GM12878 (cell line): ENCODE results near the gene PARM1. TPM values are rescaled to one million over a fixed set of nuclear protein-coding genes. Genes with fewer than 3 reads are reported as not detected.
A peak's percentile ranks its signal among the peaks of the same experiment; 100 is the strongest.

Experiments
- ATAC-seq: fragments of 200-7000 bp; cut with Tn5 transposase; 3 replicates; pipeline ENCODE4 v1.9.1; 2020; ENCODE audit warnings: mild to moderate bottlenecking, moderate library complexity
- BruUV-seq: library from RNA; stranded (reverse); fragments of 400-500 nt; replicated peaks from 2 replicates; lab custom pipeline; 2021; lab: Mats Ljungman, UMichigan
- CTCF ChIA-PET: fragments of 300-600 bp; sonication (Branson Sonifier 250); formaldehyde crosslinking; extraction: SDS; loops from one replicate; lab custom pipeline; 2021; ENCODE audit warnings: inconsistent platforms; lab: Yijun Ruan, JAX
- POLR2A ChIA-PET: fragments of 350-600 bp; formaldehyde crosslinking; extraction: SDS; loops from one replicate; lab custom pipeline; 2021; ENCODE audit warnings: inconsistent platforms; lab: Charles Lee
- RAD21 ChIA-PET: fragments of 300-600 bp; sonication (Branson Sonifier 250); formaldehyde crosslinking; loops from one replicate; lab custom pipeline; 2023; ENCODE audit warnings: antibody characterized with exemption; ENCODE audit not compliant: unreplicated experiment; lab: Charles Lee
- SMC1A ChIA-PET: fragments of 300-600 bp; sonication (Branson Sonifier 250); formaldehyde crosslinking; loops from one replicate; lab custom pipeline; 2023; ENCODE audit not compliant: unreplicated experiment, uncharacterized antibody; lab: Charles Lee
- DNase-seq: peaks from one replicate; pipeline ENCODE4 v3.0.0-alpha.2; 2011; ENCODE audit warnings: low read depth, low spot score
- FAIRE-seq: peaks from 3 replicates; lab custom pipeline; 2011; peaks lifted over from hg19 to GRCh38; lab: Jason Lieb, UNC
- H2AFZ ChIP-seq: 2 replicates; pipeline ENCODE4 v1.6.0; 2011; ENCODE audit warnings: low read depth, low read length, control low read depth; ENCODE audit not compliant: control insufficient read depth
- H3K27ac ChIP-seq: 2 replicates; pipeline ENCODE4 v1.5.1; 2011; ENCODE audit warnings: control low read depth; ENCODE audit not compliant: control insufficient read depth, insufficient read depth
- H3K27me3 ChIP-seq, 2 experiments: replicated peaks in 1 of 2; 2 replicates each; pipeline versions ENCODE4 v1.6.0 to v1.6.1; 2011; ENCODE audit warnings: low read length in 1 of 2; ENCODE audit not compliant: control insufficient read depth in 2 of 2, insufficient read depth in 2 of 2
- H3K36me3 ChIP-seq, 2 experiments: 2 replicates each; pipeline ENCODE4 v1.5.1; 2011; ENCODE audit warnings: low read length in 1 of 2; ENCODE audit not compliant: control insufficient read depth in 2 of 2, insufficient read depth in 2 of 2
- H3K4me1 ChIP-seq: 2 replicates; pipeline ENCODE4 v1.6.1; 2011; ENCODE audit warnings: mild to moderate bottlenecking, low read length, moderate library complexity, mixed read lengths; ENCODE audit not compliant: control insufficient read depth, insufficient read depth
- H3K4me2 ChIP-seq: 2 replicates; pipeline ENCODE4 v1.6.0; 2011; ENCODE audit warnings: control low read depth; ENCODE audit not compliant: control insufficient read depth, insufficient read depth
- H3K4me3 ChIP-seq: fragments of 200-600 bp; sonication (generic); 2 replicates; pipeline ENCODE4 v1.5.1; 2016
- H3K79me2 ChIP-seq: 2 replicates; pipeline ENCODE4 v1.6.0; 2011; ENCODE audit warnings: low read length; ENCODE audit not compliant: control insufficient read depth, insufficient read depth
- H3K9ac ChIP-seq: 2 replicates; pipeline ENCODE4 v1.8.0; 2011; ENCODE audit warnings: low read length, control low read depth, mixed read lengths; ENCODE audit not compliant: control insufficient read depth, insufficient read depth
- H3K9me3 ChIP-seq: replicated peaks from 3 replicates; pipeline ENCODE4 v1.5.1; 2011; ENCODE audit warnings: mild to moderate bottlenecking, low read length; ENCODE audit not compliant: control insufficient read depth, insufficient read depth
- H4K20me1 ChIP-seq: 2 replicates; pipeline ENCODE4 v1.6.0; 2011; ENCODE audit not compliant: control insufficient read depth, insufficient read depth
- ATF2 ChIP-seq: IDR thresholded peaks from 2 replicates; pipeline ENCODE4 v1.6.1; 2012; ENCODE audit warnings: low read length, inconsistent platforms
- CEBPB ChIP-seq, 2 experiments: fragments of 150-350 bp in 1 of 2; IDR thresholded peaks; 2 replicates each; pipeline ENCODE4 v1.6.1; 2012 to 2014; ENCODE audit warnings: low read depth in 2 of 2, low read length in 2 of 2, borderline replicate concordance in 1 of 2, inconsistent platforms in 1 of 2
- CTCF ChIP-seq, 3 experiments: IDR thresholded peaks in 2 of 3; conservative IDR thresholded peaks in 1 of 3; 2 replicates each; pipeline ENCODE4 v1.5.1; 2011; ENCODE audit warnings: low read depth in 3 of 3, low read length in 3 of 3, mild to moderate bottlenecking in 3 of 3, control low read depth in 2 of 3, moderate library complexity in 2 of 3, inconsistent platforms in 1 of 3, mixed read lengths in 1 of 3; ENCODE audit not compliant: control insufficient read depth in 2 of 3, insufficient read depth in 1 of 3; ENCODE audit errors: extremely low read depth in 1 of 3
- NR2F1 ChIP-seq: fragments of 450-650 bp; conservative IDR thresholded peaks from 2 replicates; pipeline ENCODE4 v1.6.1; 2017; ENCODE audit warnings: mild to moderate bottlenecking
- PKNOX1 ChIP-seq: fragments of 450-650 bp; IDR thresholded peaks from 2 replicates; pipeline ENCODE4 v1.6.1; 2016; ENCODE audit warnings: mild to moderate bottlenecking
- SPI1 ChIP-seq: IDR thresholded peaks from 2 replicates; pipeline ENCODE4 v1.6.1; 2011; ENCODE audit warnings: low read depth, mild to moderate bottlenecking, low read length, moderate library complexity, borderline replicate concordance; ENCODE audit not compliant: insufficient read depth
- TAF1 ChIP-seq: IDR thresholded peaks from 2 replicates; pipeline ENCODE4 v1.6.1; 2011; ENCODE audit warnings: mild to moderate bottlenecking, low read depth, low read length, borderline replicate concordance
- YBX1 ChIP-seq: fragments of 450-650 bp; IDR thresholded peaks from 2 replicates; pipeline ENCODE4 v1.6.1; 2016; ENCODE audit warnings: antibody characterized with exemption
- ZBTB40 ChIP-seq: fragments of 450-650 bp; IDR thresholded peaks from 2 replicates; pipeline ENCODE4 v1.6.1; 2016; ENCODE audit warnings: mild to moderate bottlenecking, moderate library complexity, borderline replicate concordance
- ZNF217 ChIP-seq: fragments of 450-650 bp; IDR thresholded peaks from 2 replicates; pipeline ENCODE4 v1.6.1; 2017; ENCODE audit warnings: antibody characterized with exemption, mild to moderate bottlenecking
- ZNF24 ChIP-seq: fragments of 450-650 bp; IDR thresholded peaks from 2 replicates; pipeline ENCODE4 v1.6.1; 2017; ENCODE audit warnings: antibody characterized with exemption, mild to moderate bottlenecking
- ZZZ3 ChIP-seq: IDR thresholded peaks from 2 replicates; pipeline ENCODE4 v1.6.1; 2011; ENCODE audit warnings: low read depth; ENCODE audit not compliant: control insufficient read depth, insufficient read length
- WGBS: methylation state at CpG from one replicate; pipeline ENCODE4 v1.1.6; 2016; ENCODE audit warnings: low lambda C conversion rate; ENCODE audit not compliant: insufficient replicate concordance, insufficient coverage; ENCODE audit errors: missing lambda C conversion rate; 5-methylcytosine and 5-hydroxymethylcytosine counted together
- in situ Hi-C: fragments of 300-500 bp; cut with MboI; formaldehyde crosslinking; loops from 9 replicates; pipeline ENCODE4 v1.14.3; 2018; ENCODE audit warnings: mixed read lengths
- intact Hi-C: fragments of 100-400 bp; cut with micrococcal nuclease; formaldehyde crosslinking; loops from one replicate; pipeline ENCODE4 v1.14.2; 2022; ENCODE audit not compliant: unreplicated experiment
- polyA plus RNA-seq, 11 experiments: library from polyadenylated mRNA; depleted of rRNA in 4 of 11; unstranded in 6 of 11; stranded (reverse) in 5 of 11; fragments of >200 nt; fragmentation: Nextera tagmentation in 4 of 11; fragmentation: Illumina TruSeq in 1 of 11; extraction: Ambion mirVana in 4 of 11; extraction: Trizol in 1 of 11; gene quantifications; 1 replicate in 1 of 11; 2 replicates in 10 of 11; pipeline versions ENCODE4 v1.2.1 to v1.2.3, GENCODE V29; 2011 to 2016; ENCODE audit warnings: inconsistent platforms in 2 of 11, missing spikeins in 2 of 11, low read depth in 1 of 11
- total RNA-seq, 4 experiments: library from RNA; depleted of rRNA in 3 of 4; stranded (reverse); fragments of >200 nt in 3 of 4; fragmentation: Illumina TruSeq in 1 of 4; extraction: Trizol in 1 of 4; gene quantifications; 2 replicates each; pipeline versions ENCODE4 v1.2.1 to v1.2.3, GENCODE V29; 2013 to 2021

The PARM1 gene
- total and polyA plus RNA-seq, 10 of the 15 experiments (the other 5 are each of a cell fraction or from before 2014, with no cell fraction given): 13.9 to 56.2 (median 41.3) TPM

- peak overlapping the region; percentile 46; the same call in 1 of the 2 replicates for H3K27ac ChIP-seq
- RAD21 ChIA-PET: interaction anchor here (1.1 to 5.6 kb wide), 12 partner anchors 10 to 577 kb away, joined by 3 to 37 read pairs (median 7); no protein-coding TSS in a partner anchor
- POLR2A ChIA-PET: interaction anchor here (2.5 kb wide), 1 partner anchor 11 kb away, joined by 14 read pairs; no protein-coding TSS in a partner anchor
- CTCF ChIA-PET: interaction anchor here (0.6 to 5.5 kb wide), 12 partner anchors 10 to 776 kb away, joined by 3 to 56 read pairs (median 3); no protein-coding TSS in a partner anchor
- no TSS peak for BruUV-seq
- peaks cover 10% of the 10 kb centered on the region for H3K4me1 ChIP-seq
- peaks cover 6% of the 10 kb centered on the region for H3K79me2 ChIP-seq
- DNase-seq (no peak), FAIRE-seq (no peak), ATAC-seq (peak; percentile 39)
- SMC1A ChIA-PET: interaction anchor here (1.0 to 5.1 kb wide), 12 partner anchors 11 to 184 kb away, joined by 3 to 36 read pairs (median 4); no protein-coding TSS in a partner anchor
- in situ Hi-C loops (loop anchor here (5.0 kb wide), 1 partner anchor 354 kb away; no protein-coding TSS in a partner anchor), intact Hi-C loops (loop anchor here (1.0 to 5.0 kb wide), 8 partner anchors 35 to 581 kb away; partner anchors contain the start of genes RCHY1 and THAP6)
- peaks cover 0 to 3% of the 10 kb centered on the region in 2 experiments; a peak in 2 of 4 replicates for H3K27me3 ChIP-seq
- no peaks in the 10 kb centered on the region for H4K20me1 ChIP-seq
- peak overlapping the region; percentile 61 for H3K9ac ChIP-seq
- peak overlapping the region; percentile 84 for H3K4me3 ChIP-seq
- no peaks in the 10 kb centered on the region for H3K36me3 ChIP-seq
- WGBS: 1% methylated on average over 28 of the region's 28 CpGs
- peak overlapping the region; percentile 81 for H2AFZ ChIP-seq
- H3K9me3 ChIP-seq: no peaks in the 10 kb centered on the region
- H3K4me2 ChIP-seq: peak overlapping the region; percentile 85
- no peak for TF ChIP-seq YBX1
- no peak for TF ChIP-seq ZZZ3
- no peak for TF ChIP-seq ZBTB40
- no peak for TF ChIP-seq ATF2
- no peak for TF ChIP-seq CTCF (IDR thresholded peaks at IDR 0.05 in 2 of 3, conservative IDR thresholded peaks at IDR 0.05 in 1 of 3; ENCODE audit: control insufficient read depth in 2 of 3, extremely low read depth in 1 of 3, insufficient read depth in 1 of 3, low read depth in 3 of 3, low read length in 3 of 3)
- no peak for TF ChIP-seq ZNF24
- no peak for TF ChIP-seq SPI1
- TF ChIP-seq NR2F1: no peak
- no peak for TF ChIP-seq CEBPB (IDR thresholded peaks at IDR 0.05; ENCODE audit: borderline replicate concordance in 1 of 2, low read depth in 2 of 2, low read length in 2 of 2)
- no peak for TF ChIP-seq PKNOX1
- 0 out of 2 replicates have a peak, but pooled peaks have one; percentile 33 for TF ChIP-seq ZNF217
- no peak for TF ChIP-seq TAF1
Observed at GRCh38 chr4:74933562-74934015, 673 bp downstream of the PARM1 start.
